GM23338 (cell line): ENCODE results near the gene MGME1. TPM values are rescaled to one million over a fixed set of nuclear protein-coding genes. Genes with fewer than 3 reads are reported as not detected.

ENCODE experiments used
- ATAC-seq: fragments of 200-7000 bp; cut with Tn5 transposase; 3 replicates; pipeline ENCODE4 v1.9.1; 2020
- DNase-seq: peaks from one replicate; pipeline ENCODE4 v3.0.0-alpha.2; 2015; ENCODE audit warnings: low spot score
- H2AFZ ChIP-seq: fragments of 200-600 bp; sonication (generic); 2 replicates; pipeline ENCODE4 v1.8.0; 2016; ENCODE audit warnings: antibody characterized with exemption, mild to moderate bottlenecking, moderate library complexity
- H3F3A ChIP-seq: fragments of 200-600 bp; sonication (generic); replicated peaks from 2 replicates; pipeline ENCODE4 v1.8.0; 2017; ENCODE audit warnings: antibody characterized with exemption, mixed run types, low read depth
- H3K27ac ChIP-seq: fragments of 200-600 bp; sonication (generic); 2 replicates; pipeline ENCODE4 v1.6.1; 2016; ENCODE audit warnings: low read depth
- H3K27me3 ChIP-seq: fragments of 200-600 bp; sonication (generic); 2 replicates; pipeline ENCODE4 v1.8.0; 2016; ENCODE audit warnings: mild to moderate bottlenecking, mixed run types, moderate library complexity; ENCODE audit not compliant: insufficient read depth
- H3K36me3 ChIP-seq: fragments of 200-600 bp; sonication (generic); 2 replicates; pipeline ENCODE4 v1.8.0; 2016; ENCODE audit warnings: mild to moderate bottlenecking; ENCODE audit not compliant: insufficient read depth
- H3K4me1 ChIP-seq: fragments of 200-600 bp; sonication (generic); 2 replicates; pipeline ENCODE4 v1.8.0; 2016; ENCODE audit warnings: mild to moderate bottlenecking, moderate library complexity; ENCODE audit not compliant: insufficient read depth
- H3K4me2 ChIP-seq: fragments of 200-600 bp; sonication (generic); 2 replicates; pipeline ENCODE4 v1.7.1; 2017; ENCODE audit warnings: mixed run types
- H3K4me3 ChIP-seq: fragments of 200-600 bp; sonication (generic); 2 replicates; pipeline ENCODE4 v1.6.1; 2016; ENCODE audit warnings: mixed run types
- H3K79me2 ChIP-seq: fragments of 200-600 bp; sonication (generic); replicated peaks from 2 replicates; pipeline ENCODE4 v1.8.0; 2017; ENCODE audit warnings: mild to moderate bottlenecking; ENCODE audit not compliant: insufficient read depth
- H3K9me2 ChIP-seq: fragments of 200-600 bp; sonication (generic); 2 replicates; pipeline ENCODE4 v1.8.0; 2017; ENCODE audit not compliant: insufficient read depth
- H4K20me1 ChIP-seq: fragments of 200-600 bp; sonication (generic); replicated peaks from 2 replicates; pipeline ENCODE4 v1.8.0; 2017; ENCODE audit warnings: mild to moderate bottlenecking; ENCODE audit not compliant: insufficient read depth
- H3K27ac Mint-ChIP-seq: 2 replicates; pipeline ENCODE4 v1.8.0; 2020; ENCODE audit warnings: inconsistent platforms, mild to moderate bottlenecking, moderate library complexity, mixed read lengths
- H3K27me3 Mint-ChIP-seq: 3 replicates; pipeline ENCODE4 v1.8.0; 2022; ENCODE audit warnings: low read depth, mild to moderate bottlenecking, moderate library complexity, mixed read lengths, inconsistent platforms; ENCODE audit not compliant: insufficient read depth, poor library complexity
- H3K36me3 Mint-ChIP-seq: 3 replicates; pipeline ENCODE4 v1.8.0; 2021; ENCODE audit warnings: low read depth, mild to moderate bottlenecking, inconsistent platforms, moderate library complexity, mixed read lengths
- H3K4me1 Mint-ChIP-seq: 3 replicates; pipeline ENCODE4 v1.8.0; 2020; ENCODE audit warnings: mild to moderate bottlenecking, inconsistent platforms, mixed read lengths
- H3K4me3 Mint-ChIP-seq: 3 replicates; pipeline ENCODE4 v1.8.0; 2021; ENCODE audit warnings: moderate library complexity, mild to moderate bottlenecking, inconsistent platforms, mixed read lengths
- H3K9me3 Mint-ChIP-seq: 3 replicates; pipeline ENCODE4 v1.8.0; 2020; ENCODE audit warnings: moderate library complexity, mild to moderate bottlenecking, inconsistent platforms, mixed read lengths
- CTCF ChIP-seq, 2 experiments: fragments of 200-600 bp in 1 of 2; sonication (generic) in 1 of 2; conservative IDR thresholded peaks; 2 replicates each; pipeline versions ENCODE4 v1.5.1 to v1.6.1; 2016 to 2017; ENCODE audit warnings: antibody characterized with exemption in 2 of 2, low read depth in 2 of 2, mild to moderate bottlenecking in 2 of 2, moderate library complexity in 1 of 2
- ETS1 ChIP-seq: IDR thresholded peaks from 2 replicates; pipeline ENCODE4 v1.6.1; 2016; ENCODE audit warnings: antibody characterized with exemption
- EZH2phosphoT487 ChIP-seq: fragments of 200-600 bp; sonication (generic); IDR thresholded peaks from one replicate; pipeline ENCODE4 v1.8.1; 2018; ENCODE audit warnings: antibody characterized with exemption; ENCODE audit not compliant: unreplicated experiment
- NANOG ChIP-seq: IDR thresholded peaks from 2 replicates; pipeline ENCODE4 v1.6.1; 2016; ENCODE audit warnings: antibody characterized with exemption, borderline replicate concordance
- POLR2AphosphoS5 ChIP-seq: IDR thresholded peaks from 2 replicates; pipeline ENCODE4 v1.6.1; 2016; ENCODE audit warnings: antibody characterized with exemption, low read depth
- REST ChIP-seq: IDR thresholded peaks from one replicate; pipeline ENCODE4 v1.6.1; 2018; ENCODE audit warnings: antibody characterized with exemption; ENCODE audit not compliant: unreplicated experiment
- STAT1 ChIP-seq: IDR thresholded peaks from one replicate; pipeline ENCODE4 v1.6.1; 2016; ENCODE audit warnings: antibody characterized with exemption; ENCODE audit not compliant: unreplicated experiment
- ZNF114 ChIP-seq: fragments of 250-450 bp; sonication (Bioruptor Pico); IDR thresholded peaks from 2 replicates; pipeline ENCODE4 v1.5.0; 2020; ENCODE audit warnings: mild to moderate bottlenecking, moderate library complexity
- ZNF331 ChIP-seq: fragments of 250-450 bp; sonication (Bioruptor Pico); IDR thresholded peaks from 2 replicates; pipeline ENCODE4 v1.5.0; 2020; ENCODE audit warnings: low read depth, mild to moderate bottlenecking, moderate library complexity
- ZNF462 ChIP-seq: fragments of 250-450 bp; sonication (Bioruptor Pico); IDR thresholded peaks from 2 replicates; pipeline ENCODE4 v1.5.0; 2020; ENCODE audit warnings: mild to moderate bottlenecking, moderate library complexity
- polyA plus RNA-seq: library from polyadenylated mRNA; unstranded; fragments of >200 nt; fragmentation: Nextera tagmentation; extraction: Ambion mirVana; gene quantifications from 2 replicates; pipeline ENCODE4 v1.2.1, GENCODE V29; 2016
- total RNA-seq: library from RNA; depleted of rRNA; stranded (reverse); fragments of >200 nt; shearing (Covaris generic); gene quantifications from 2 replicates; pipeline ENCODE4 v1.2.3, GENCODE V29; 2014

MGME1 gene
- total and polyA plus RNA-seq, 2 experiments from 2014 or later, result 43.1 to 56.9 TPM

GRCh38 chr20:17925141-17925939, 43.5 kb upstream of the MGME1 start:
- Mint-ChIP-seq H3K27ac (no peak overlapping the region; the same call in 1 of the 2 replicates), H3K4me1 (peaks cover 6% of the 10 kb centered on the region), H3K36me3 (no peaks in the 10 kb centered on the region), H3K9me3 (no peaks in the 10 kb centered on the region), H3K27me3 (peaks cover 10% of the 10 kb centered on the region), H3K4me3 (no peak overlapping the region)
- no peak overlapping the region for H3K4me3 ChIP-seq
- H2AFZ ChIP-seq, result no peak overlapping the region
- H3K4me1 ChIP-seq, result no peaks in the 10 kb centered on the region
- no peaks in the 10 kb centered on the region for H4K20me1 ChIP-seq
- DNase-seq (no peak), ATAC-seq (no peak)
- H3K4me2 ChIP-seq, result no peak overlapping the region
- H3F3A ChIP-seq, result no peaks in the 10 kb centered on the region
- TF ChIP-seq ETS1 (no peak), ZNF331 (CRISPR knock-in tag) (no peak), ZNF462 (CRISPR knock-in tag) (no peak), NANOG (no peak), EZH2phosphoT487 (no peak), ZNF114 (CRISPR knock-in tag) (no peak), POLR2AphosphoS5 (no peak), STAT1 (no peak), REST (no peak), CTCF (conservative IDR thresholded peaks at IDR 0.05; ENCODE audit: low read depth in 2 of 2) (no peak)
- H3K27me3 ChIP-seq, result no peaks in the 10 kb centered on the region
- no peaks in the 10 kb centered on the region for H3K36me3 ChIP-seq
- no peaks in the 10 kb centered on the region for H3K9me2 ChIP-seq
- no peaks in the 10 kb centered on the region for H3K79me2 ChIP-seq
- H3K27ac ChIP-seq, result no peak overlapping the region
